Measurements from ENCODE around the gene LIN7B. TPM values are rescaled to one million over a fixed set of nuclear protein-coding genes. Genes with fewer than 3 reads are reported as not detected.
"Not testable (repeated sequence)": the region's sequence is repeated elsewhere in the genome, so short reads cannot be mapped to it uniquely, and the experiment has no call there.

LIN7B gene
- polyA plus RNA-seq, 10 donors: 8.1 to 14.5 (median 9.8) TPM

GRCh38 chr19:49142866-49143335 lies 28.7 kb downstream of the LIN7B start:
- DNase-seq: peak; percentile 91 to 96 (median 91)

GRCh38 chr19:49145573-49146407 lies 31.6 kb downstream of the LIN7B start:
- peak in 2 of 3 donors; percentile 74 to 87 for DNase-seq

GRCh38 chr19:49146408-49146770 lies 32.2 kb downstream of the LIN7B start:
- DNase-seq: not testable (repeated sequence)

- no peak for DNase-seq
Measured at GRCh38 chr19:49148044-49148682, 34.0 kb downstream of the LIN7B start.

- DNase-seq: peak; percentile 92 to 96 (median 93)
Measured at GRCh38 chr19:49148784-49149651, 34.8 kb downstream of the LIN7B start.

- DNase-seq: peak; percentile 87 to 96 (median 91)
Measured at GRCh38 chr19:49149652-49150105, 35.5 kb downstream of the LIN7B start.

- peak; percentile 88 to 98 (median 91) for DNase-seq
Measured at GRCh38 chr19:49150106-49150943, 36.2 kb downstream of the LIN7B start.

GRCh38 chr19:49150944-49151243 lies 36.7 kb downstream of the LIN7B start:
- DNase-seq: no peak

- peak in 2 of 3 donors; percentile 62 to 85 for DNase-seq
Measured at GRCh38 chr19:49151267-49152118, 37.3 kb downstream of the LIN7B start.

GRCh38 chr19:49152119-49152550 lies 38.0 kb downstream of the LIN7B start:
- DNase-seq: no peak

- DNase-seq: no peak
Measured at GRCh38 chr19:49153167-49153809, 39.1 kb downstream of the LIN7B start.

- DNase-seq: no peak
Measured at GRCh38 chr19:49154279-49154678, 40.1 kb downstream of the LIN7B start.

- peak in 2 of 3 donors; percentile 61 to 84 for DNase-seq
Measured at GRCh38 chr19:49155005-49155819, 41.0 kb downstream of the LIN7B start, which contains the start of gene HRC. Gene HRC (minus strand): TSS chr19:49155396. CDS start chr19:49155237, 159 bp downstream.

- peak in 2 of 3 donors; percentile 68 to 74 for DNase-seq
Measured at GRCh38 chr19:49155820-49156346, 41.7 kb downstream of the LIN7B start.

GRCh38 chr19:49157445-49158224 lies 43.5 kb downstream of the LIN7B start, which contains the start of gene TRPM4:
Gene TRPM4 (plus strand): TSS chr19:49157792. CDS start chr19:49157867, 75 bp downstream.
- peak; percentile 88 to 95 (median 89) for DNase-seq

- no peak for DNase-seq
Measured at GRCh38 chr19:49160450-49161189, 46.5 kb downstream of the LIN7B start.
